GM18526 (cell line): Measurements from ENCODE around the gene TUBA1C.

ENCODE experiments used
- POLR2A ChIP-seq: IDR thresholded peaks from 3 replicates; pipeline ENCODE4 v1.6.1; 2011; ENCODE audit not compliant: insufficient read length; ENCODE audit errors: extremely low read depth

Gene TUBA1C

GRCh38 chr12:49274396-49275069 lies 9.7 kb downstream of the TUBA1C start:
- no peak for TF ChIP-seq POLR2A

- TF ChIP-seq POLR2A: no peak
Measured at GRCh38 chr12:49276304-49277290, 11.7 kb downstream of the TUBA1C start.

GRCh38 chr12:49277466-49277865 lies 12.6 kb downstream of the TUBA1C start:
- no peak for TF ChIP-seq POLR2A

- TF ChIP-seq POLR2A: no peak
Measured at GRCh38 chr12:49279706-49280159, 14.9 kb downstream of the TUBA1C start.

GRCh38 chr12:49282302-49282701 lies 17.4 kb downstream of the TUBA1C start:
- TF ChIP-seq POLR2A: no peak

- TF ChIP-seq POLR2A: no peak
Measured at GRCh38 chr12:49283541-49284429, 18.9 kb downstream of the TUBA1C start.

- no peak for TF ChIP-seq POLR2A
Measured at GRCh38 chr12:49284672-49285071, 19.8 kb downstream of the TUBA1C start.

- no peak for TF ChIP-seq POLR2A
Measured at GRCh38 chr12:49287876-49288275, 23.0 kb downstream of the TUBA1C start.

GRCh38 chr12:49288412-49288853 lies 23.6 kb downstream of the TUBA1C start:
- no peak for TF ChIP-seq POLR2A

GRCh38 chr12:49288922-49289555 lies 24.2 kb downstream of the TUBA1C start:
- TF ChIP-seq POLR2A: no peak

GRCh38 chr12:49292729-49293055 lies 27.8 kb downstream of the TUBA1C start:
- TF ChIP-seq POLR2A: no peak

GRCh38 chr12:49293056-49293956 lies 28.4 kb downstream of the TUBA1C start:
- TF ChIP-seq POLR2A: no peak

- no peak for TF ChIP-seq POLR2A
Measured at GRCh38 chr12:49294086-49294803, 29.4 kb downstream of the TUBA1C start.

GRCh38 chr12:49294804-49295081 lies 29.9 kb downstream of the TUBA1C start:
- no peak for TF ChIP-seq POLR2A
